ENCODE data around the gene RRAGC. TPM values are rescaled to one million over a fixed set of nuclear protein-coding genes. Genes with fewer than 3 reads are reported as not detected.

Gene RRAGC
- total and polyA plus RNA-seq, 10 of the 15 experiments (the other 5 are each of a cell fraction or from before 2014, with no cell fraction given): 5.5 to 22.1 (median 15.0) TPM

GRCh38 chr1:38834221-38834782, 25.3 kb downstream of the RRAGC start:
- Histone ChIP-seq H3K4me3 (no peak overlapping the region), H3K4me2 (ENCODE audit: control insufficient read depth, insufficient read depth) (no peak overlapping the region), H3K27ac (ENCODE audit: control insufficient read depth, insufficient read depth) (no peak overlapping the region), H3K9ac (ENCODE audit: control insufficient read depth, insufficient read depth, low read length) (no peak overlapping the region), H3K36me3 (ENCODE audit: control insufficient read depth in 2 of 2, insufficient read depth in 2 of 2, low read length in 1 of 2) (peaks cover 0 to 4% of the 10 kb centered on the region in 2 experiments; a peak in 1 of 4 replicates), H3K4me1 (ENCODE audit: control insufficient read depth, insufficient read depth, low read length) (no peaks in the 10 kb centered on the region), H3K27me3 (replicated peaks in 1 of 2; ENCODE audit: control insufficient read depth in 2 of 2, insufficient read depth in 2 of 2, low read length in 1 of 2) (peaks cover 0 to 2% of the 10 kb centered on the region in 2 experiments; a peak in 2 of 4 replicates), H3K79me2 (ENCODE audit: control insufficient read depth, insufficient read depth, low read length) (no peaks in the 10 kb centered on the region), H3K9me3 (replicated peaks; ENCODE audit: control insufficient read depth, insufficient read depth, low read length) (no peaks in the 10 kb centered on the region), H4K20me1 (ENCODE audit: control insufficient read depth, insufficient read depth) (no peaks in the 10 kb centered on the region), H2AFZ (ENCODE audit: control insufficient read depth, low read depth, low read length) (no peak overlapping the region)
- ChIA-PET RAD21 (ENCODE audit: unreplicated experiment) (interaction anchor here (0.9 to 1.9 kb wide), 10 partner anchors 15 to 806 kb away, joined by 3 to 8 read pairs (median 4); no protein-coding TSS in a partner anchor), SMC1A (ENCODE audit: uncharacterized antibody, unreplicated experiment) (interaction anchor here (0.6 to 1.9 kb wide), 12 partner anchors 10 to 811 kb away, joined by 3 to 7 read pairs (median 3); no protein-coding TSS in a partner anchor), CTCF (interaction anchor here (0.8 to 4.6 kb wide), 19 partner anchors 9 to 809 kb away, joined by 3 to 33 read pairs (median 5); no protein-coding TSS in a partner anchor), POLR2A (no interaction called here)
- ATAC-seq (no peak), DNase-seq (ENCODE audit: low read depth, low spot score) (no peak), FAIRE-seq (no peak)
- in situ Hi-C loops (cut with MboI): loop anchor here (25.0 kb wide), 1 partner anchor 947 kb away; no protein-coding TSS in a partner anchor
- intact Hi-C loops (cut with micrococcal nuclease; ENCODE audit: unreplicated experiment): no loop called here
- no TSS peak for BruUV-seq (replicated peaks)
- 69% methylated on average over 3 of the region's 3 CpGs for WGBS (ENCODE audit: insufficient coverage, insufficient replicate concordance, low lambda C conversion rate, missing lambda C conversion rate)
- no peak for TF ChIP-seq IRF5 (IDR thresholded peaks at IDR 0.05; ENCODE audit: borderline replicate concordance)
- no peak for TF ChIP-seq IRF3 (IDR thresholded peaks at IDR 0.05)
- TF ChIP-seq YY1 (IDR thresholded peaks at IDR 0.05; ENCODE audit: low read depth, low read length): no peak
- TF ChIP-seq GABPA (IDR thresholded peaks at IDR 0.05; ENCODE audit: low read depth): no peak
- TF ChIP-seq HDAC2 (IDR thresholded peaks at IDR 0.05): no peak
- TF ChIP-seq ATF7 (IDR thresholded peaks at IDR 0.05; ENCODE audit: low read depth): no peak
- no peak for TF ChIP-seq HCFC1 (IDR thresholded peaks at IDR 0.05; ENCODE audit: low read length)
- no peak for TF ChIP-seq TBL1XR1 (IDR thresholded peaks at IDR 0.05; ENCODE audit: low read depth, low read length)
- no peak for TF ChIP-seq DPF2 (IDR thresholded peaks at IDR 0.05)
- TF ChIP-seq SREBF1 (IDR thresholded peaks at IDR 0.05; ENCODE audit: low read length): no peak
- TF ChIP-seq BACH1 (IDR thresholded peaks at IDR 0.05; ENCODE audit: borderline replicate concordance): no peak
- no peak for TF ChIP-seq ZNF384 (IDR thresholded peaks at IDR 0.05; ENCODE audit: borderline replicate concordance, low read depth, low read length)
- TF ChIP-seq E2F8 (IDR thresholded peaks at IDR 0.05; ENCODE audit: low read depth, partially characterized antibody): no peak
- TF ChIP-seq PBX3 (IDR thresholded peaks at IDR 0.05; ENCODE audit: insufficient replicate concordance, low read depth, low read length): no peak
- no peak for TF ChIP-seq NBN (IDR thresholded peaks at IDR 0.05)
- TF ChIP-seq NFYA (IDR thresholded peaks at IDR 0.05; ENCODE audit: borderline replicate concordance, low read depth, low read length): no peak
- no peak for TF ChIP-seq ZBTB33 (IDR thresholded peaks at IDR 0.05)
